GM23338 (cell line): ENCODE measurements around the gene IPO7. TPM values are rescaled to one million over a fixed set of nuclear protein-coding genes. Genes with fewer than 3 reads are reported as not detected.
"Not testable (repeated sequence)": the region's sequence is repeated elsewhere in the genome, so short reads cannot be mapped to it uniquely, and the experiment has no call there.

Source experiments
- ATAC-seq: fragments of 200-7000 bp; cut with Tn5 transposase; 3 replicates; pipeline ENCODE4 v1.9.1; 2020
- DNase-seq: peaks from one replicate; pipeline ENCODE4 v3.0.0-alpha.2; 2015; ENCODE audit warnings: low spot score
- H2AFZ ChIP-seq: fragments of 200-600 bp; sonication (generic); 2 replicates; pipeline ENCODE4 v1.8.0; 2016; ENCODE audit warnings: antibody characterized with exemption, mild to moderate bottlenecking, moderate library complexity
- H3F3A ChIP-seq: fragments of 200-600 bp; sonication (generic); replicated peaks from 2 replicates; pipeline ENCODE4 v1.8.0; 2017; ENCODE audit warnings: antibody characterized with exemption, mixed run types, low read depth
- H3K27ac ChIP-seq: fragments of 200-600 bp; sonication (generic); 2 replicates; pipeline ENCODE4 v1.6.1; 2016; ENCODE audit warnings: low read depth
- H3K27me3 ChIP-seq: fragments of 200-600 bp; sonication (generic); 2 replicates; pipeline ENCODE4 v1.8.0; 2016; ENCODE audit warnings: mild to moderate bottlenecking, mixed run types, moderate library complexity; ENCODE audit not compliant: insufficient read depth
- H3K36me3 ChIP-seq: fragments of 200-600 bp; sonication (generic); 2 replicates; pipeline ENCODE4 v1.8.0; 2016; ENCODE audit warnings: mild to moderate bottlenecking; ENCODE audit not compliant: insufficient read depth
- H3K4me1 ChIP-seq: fragments of 200-600 bp; sonication (generic); 2 replicates; pipeline ENCODE4 v1.8.0; 2016; ENCODE audit warnings: mild to moderate bottlenecking, moderate library complexity; ENCODE audit not compliant: insufficient read depth
- H3K4me2 ChIP-seq: fragments of 200-600 bp; sonication (generic); 2 replicates; pipeline ENCODE4 v1.7.1; 2017; ENCODE audit warnings: mixed run types
- H3K4me3 ChIP-seq: fragments of 200-600 bp; sonication (generic); 2 replicates; pipeline ENCODE4 v1.6.1; 2016; ENCODE audit warnings: mixed run types
- H3K79me2 ChIP-seq: fragments of 200-600 bp; sonication (generic); replicated peaks from 2 replicates; pipeline ENCODE4 v1.8.0; 2017; ENCODE audit warnings: mild to moderate bottlenecking; ENCODE audit not compliant: insufficient read depth
- H3K9me2 ChIP-seq: fragments of 200-600 bp; sonication (generic); 2 replicates; pipeline ENCODE4 v1.8.0; 2017; ENCODE audit not compliant: insufficient read depth
- H4K20me1 ChIP-seq: fragments of 200-600 bp; sonication (generic); replicated peaks from 2 replicates; pipeline ENCODE4 v1.8.0; 2017; ENCODE audit warnings: mild to moderate bottlenecking; ENCODE audit not compliant: insufficient read depth
- H3K27ac Mint-ChIP-seq: 2 replicates; pipeline ENCODE4 v1.8.0; 2020; ENCODE audit warnings: inconsistent platforms, mild to moderate bottlenecking, moderate library complexity, mixed read lengths
- H3K27me3 Mint-ChIP-seq: 3 replicates; pipeline ENCODE4 v1.8.0; 2022; ENCODE audit warnings: low read depth, mild to moderate bottlenecking, moderate library complexity, mixed read lengths, inconsistent platforms; ENCODE audit not compliant: insufficient read depth, poor library complexity
- H3K36me3 Mint-ChIP-seq: 3 replicates; pipeline ENCODE4 v1.8.0; 2021; ENCODE audit warnings: low read depth, mild to moderate bottlenecking, inconsistent platforms, moderate library complexity, mixed read lengths
- H3K4me1 Mint-ChIP-seq: 3 replicates; pipeline ENCODE4 v1.8.0; 2020; ENCODE audit warnings: mild to moderate bottlenecking, inconsistent platforms, mixed read lengths
- H3K4me3 Mint-ChIP-seq: 3 replicates; pipeline ENCODE4 v1.8.0; 2021; ENCODE audit warnings: moderate library complexity, mild to moderate bottlenecking, inconsistent platforms, mixed read lengths
- H3K9me3 Mint-ChIP-seq: 3 replicates; pipeline ENCODE4 v1.8.0; 2020; ENCODE audit warnings: moderate library complexity, mild to moderate bottlenecking, inconsistent platforms, mixed read lengths
- CREB1 ChIP-seq: fragments of 250-450 bp; sonication (Bioruptor Pico); IDR thresholded peaks from 2 replicates; pipeline ENCODE4 v1.5.0; 2020; ENCODE audit warnings: low read depth, mild to moderate bottlenecking, moderate library complexity
- CTCF ChIP-seq, 2 experiments: fragments of 200-600 bp in 1 of 2; sonication (generic) in 1 of 2; conservative IDR thresholded peaks; 2 replicates each; pipeline versions ENCODE4 v1.5.1 to v1.6.1; 2016 to 2017; ENCODE audit warnings: antibody characterized with exemption in 2 of 2, low read depth in 2 of 2, mild to moderate bottlenecking in 2 of 2, moderate library complexity in 1 of 2
- ETS1 ChIP-seq: IDR thresholded peaks from 2 replicates; pipeline ENCODE4 v1.6.1; 2016; ENCODE audit warnings: antibody characterized with exemption
- EZH2 ChIP-seq: fragments of 200-600 bp; sonication (generic); IDR thresholded peaks from one replicate; pipeline ENCODE4 v1.8.0; 2017; ENCODE audit warnings: antibody characterized with exemption, mild to moderate bottlenecking, low read depth; ENCODE audit not compliant: unreplicated experiment
- EZH2phosphoT487 ChIP-seq: fragments of 200-600 bp; sonication (generic); IDR thresholded peaks from one replicate; pipeline ENCODE4 v1.8.1; 2018; ENCODE audit warnings: antibody characterized with exemption; ENCODE audit not compliant: unreplicated experiment
- JUNB ChIP-seq: IDR thresholded peaks from one replicate; pipeline ENCODE4 v1.6.1; 2016; ENCODE audit warnings: antibody characterized with exemption; ENCODE audit not compliant: unreplicated experiment
- NANOG ChIP-seq: IDR thresholded peaks from 2 replicates; pipeline ENCODE4 v1.6.1; 2016; ENCODE audit warnings: antibody characterized with exemption, borderline replicate concordance
- POLR2AphosphoS5 ChIP-seq: IDR thresholded peaks from 2 replicates; pipeline ENCODE4 v1.6.1; 2016; ENCODE audit warnings: antibody characterized with exemption, low read depth
- REST ChIP-seq: IDR thresholded peaks from one replicate; pipeline ENCODE4 v1.6.1; 2018; ENCODE audit warnings: antibody characterized with exemption; ENCODE audit not compliant: unreplicated experiment
- STAT1 ChIP-seq: IDR thresholded peaks from one replicate; pipeline ENCODE4 v1.6.1; 2016; ENCODE audit warnings: antibody characterized with exemption; ENCODE audit not compliant: unreplicated experiment
- ZNF114 ChIP-seq: fragments of 250-450 bp; sonication (Bioruptor Pico); IDR thresholded peaks from 2 replicates; pipeline ENCODE4 v1.5.0; 2020; ENCODE audit warnings: mild to moderate bottlenecking, moderate library complexity
- ZNF331 ChIP-seq: fragments of 250-450 bp; sonication (Bioruptor Pico); IDR thresholded peaks from 2 replicates; pipeline ENCODE4 v1.5.0; 2020; ENCODE audit warnings: low read depth, mild to moderate bottlenecking, moderate library complexity
- polyA plus RNA-seq: library from polyadenylated mRNA; unstranded; fragments of >200 nt; fragmentation: Nextera tagmentation; extraction: Ambion mirVana; gene quantifications from 2 replicates; pipeline ENCODE4 v1.2.1, GENCODE V29; 2016
- total RNA-seq: library from RNA; depleted of rRNA; stranded (reverse); fragments of >200 nt; shearing (Covaris generic); gene quantifications from 2 replicates; pipeline ENCODE4 v1.2.3, GENCODE V29; 2014

IPO7 gene
- total and polyA plus RNA-seq, 2 experiments from 2014 or later: 56.1 to 271 TPM

GRCh38 chr11:9448576-9449352 is 64.3 kb downstream of the IPO7 start (continued):
- TF ChIP-seq CTCF (conservative IDR thresholded peaks at IDR 0.05; ENCODE audit: low read depth in 2 of 2) (no peak), ZNF114 (no peak), STAT1 (no peak), NANOG (no peak), ETS1 (no peak), ZNF331 (CRISPR knock-in tag) (no peak)

- not testable (repeated sequence) for H2AFZ ChIP-seq, H3K4me3 Mint-ChIP-seq, H3K4me1 Mint-ChIP-seq, H3K36me3 ChIP-seq, H3K27me3 ChIP-seq, H3K4me2 ChIP-seq, H3K4me3 ChIP-seq, H3K4me1 ChIP-seq, H3K9me2 ChIP-seq, H4K20me1 ChIP-seq, ATAC-seq, H3K27ac Mint-ChIP-seq, H3K79me2 ChIP-seq
- peak; percentile 76 for DNase-seq
- Histone ChIP-seq H3K27ac (peak overlapping the region; percentile 75; the same call in 1 of the 2 replicates), H3F3A (peaks cover 11% of the 10 kb centered on the region)
- Mint-ChIP-seq H3K36me3 (peaks cover 24% of the 10 kb centered on the region), H3K27me3 (peaks cover 25% of the 10 kb centered on the region), H3K9me3 (peaks cover 32% of the 10 kb centered on the region)
- 0 out of 2 replicates have a peak, but pooled peaks have one; percentile 32 for TF ChIP-seq CREB1 (CRISPR knock-in tag)
Observed at GRCh38 chr11:9452023-9452422, 67.6 kb downstream of the IPO7 start.

- no peaks in the 10 kb centered on the region for H3K4me1 ChIP-seq
- no peak for TF ChIP-seq EZH2phosphoT487
- no peak for TF ChIP-seq NANOG
- TF ChIP-seq ZNF114: no peak
- no peak for TF ChIP-seq ZNF331 (CRISPR knock-in tag)
- no peak for TF ChIP-seq CREB1 (CRISPR knock-in tag)
- no peak for TF ChIP-seq STAT1
- TF ChIP-seq ETS1: no peak
- no peak for TF ChIP-seq POLR2AphosphoS5
- no peak for TF ChIP-seq JUNB
- no peak for TF ChIP-seq REST
- no peak for TF ChIP-seq EZH2
Observed at GRCh38 chr11:9455722-9456121, 71.3 kb downstream of the IPO7 start.

More at GRCh38 chr11:9455722-9456121, 71.3 kb downstream of the IPO7 start:
- ATAC-seq (no peak), DNase-seq (no peak)
- Mint-ChIP-seq H3K27me3 (peaks cover 19% of the 10 kb centered on the region), H3K4me1 (no peaks in the 10 kb centered on the region; the same call in 2 of the 3 replicates), H3K36me3 (peaks cover 18% of the 10 kb centered on the region), H3K27ac (no peak overlapping the region), H3K4me3 (no peak overlapping the region), H3K9me3 (peaks cover 23% of the 10 kb centered on the region)
- Histone ChIP-seq H3F3A (peaks cover 9% of the 10 kb centered on the region; the same call in 1 of the 2 replicates), H3K4me3 (no peak overlapping the region), H3K4me2 (no peak overlapping the region), H3K36me3 (no peaks in the 10 kb centered on the region), H3K27me3 (no peaks in the 10 kb centered on the region), H3K27ac (no peak overlapping the region), H3K79me2 (peaks cover 14% of the 10 kb centered on the region; the same call in 1 of the 2 replicates), H3K9me2 (0 out of 2 replicates have a peak, but pooled peaks cover 5% of the 10 kb centered on the region), H2AFZ (no peak overlapping the region), H4K20me1 (no peaks in the 10 kb centered on the region)
